PC-9 (cell line): ENCODE results near the gene ZSWIM4. TPM values are rescaled to one million over a fixed set of nuclear protein-coding genes. Genes with fewer than 3 reads are reported as not detected.
A peak's percentile ranks its signal among the peaks of the same experiment; 100 is the strongest.

Experiments
- Bru-seq: library from RNA; stranded (reverse); fragments of 400-500 nt; gene quantifications from one replicate; lab custom pipeline; 2021; lab: Mats Ljungman, UMichigan
- BruChase-seq, 2 experiments: library from RNA; stranded (reverse); fragments of 400-500 nt; gene quantifications; one replicate each; lab custom pipeline; 2021; lab: Mats Ljungman, UMichigan
- BruUV-seq: library from RNA; stranded (reverse); fragments of 400-500 nt; replicated peaks from 2 replicates; lab custom pipeline; 2021; lab: Mats Ljungman, UMichigan
- CTCF ChIA-PET: fragments of 300-600 bp; sonication (Branson Sonifier 250); formaldehyde crosslinking; loops from one replicate; lab custom pipeline; 2022; ENCODE audit warnings: antibody characterized with exemption; lab: Charles Lee
- POLR2A ChIA-PET: fragments of 300-600 bp; sonication (Branson Sonifier 250); formaldehyde crosslinking; loops from one replicate; lab custom pipeline; 2022; ENCODE audit warnings: antibody characterized with exemption; ENCODE audit not compliant: unreplicated experiment; lab: Charles Lee
- DNase-seq, 2 experiments: peaks; one replicate each; pipeline versions ENCODE4 v3.0.0 to v3.0.0-alpha.2; 2015 to 2022; ENCODE audit warnings: mixed read lengths in 1 of 2
- H2AFZ ChIP-seq: fragments of 200-600 bp; sonication (generic); 2 replicates; pipeline ENCODE4 v1.8.1; 2017; ENCODE audit warnings: antibody characterized with exemption
- H3F3A ChIP-seq: fragments of 200-600 bp; sonication (generic); 2 replicates; pipeline ENCODE4 v1.8.1; 2017; ENCODE audit warnings: antibody characterized with exemption, mild to moderate bottlenecking, low read depth; ENCODE audit not compliant: insufficient read depth
- H3K27ac ChIP-seq: fragments of 200-600 bp; sonication (generic); 2 replicates; pipeline ENCODE4 v1.6.1; 2016; ENCODE audit warnings: mixed run types
- H3K27me3 ChIP-seq: fragments of 200-600 bp; sonication (generic); 2 replicates; pipeline ENCODE4 v1.6.1; 2016; ENCODE audit warnings: low read depth, mixed run types; ENCODE audit not compliant: insufficient read depth
- H3K36me3 ChIP-seq: fragments of 200-600 bp; sonication (generic); 2 replicates; pipeline ENCODE4 v1.6.1; 2016; ENCODE audit warnings: low read depth, mixed run types
- H3K4me1 ChIP-seq: fragments of 200-600 bp; sonication (generic); replicated peaks from 2 replicates; pipeline ENCODE4 v1.6.1; 2016; ENCODE audit warnings: mixed run types; ENCODE audit not compliant: insufficient read depth
- H3K4me2 ChIP-seq: fragments of 200-600 bp; sonication (generic); 2 replicates; pipeline ENCODE4 v1.6.1; 2017; ENCODE audit warnings: mixed run types
- H3K4me3 ChIP-seq: fragments of 200-600 bp; sonication (generic); 2 replicates; pipeline ENCODE4 v1.6.1; 2016; ENCODE audit warnings: mixed run types
- H3K79me2 ChIP-seq: fragments of 200-600 bp; sonication (generic); 2 replicates; pipeline ENCODE4 v1.6.1; 2017; ENCODE audit warnings: low read depth, mixed run types
- H3K9me2 ChIP-seq: fragments of 200-600 bp; sonication (generic); 2 replicates; pipeline ENCODE4 v1.8.1; 2017; ENCODE audit warnings: mild to moderate bottlenecking; ENCODE audit not compliant: insufficient read depth
- H3K9me3 ChIP-seq: fragments of 200-600 bp; sonication (generic); 2 replicates; pipeline ENCODE4 v1.8.1; 2016; ENCODE audit warnings: low read depth; ENCODE audit not compliant: insufficient read depth
- H4K20me1 ChIP-seq: fragments of 200-600 bp; sonication (generic); 2 replicates; pipeline ENCODE4 v1.8.1; 2017; ENCODE audit not compliant: insufficient read depth
- CTCF ChIP-seq: fragments of 200-600 bp; sonication (generic); conservative IDR thresholded peaks from 2 replicates; pipeline ENCODE4 v1.6.1; 2017; ENCODE audit warnings: mixed run types, antibody characterized with exemption, mild to moderate bottlenecking, moderate library complexity
- EZH2 ChIP-seq: fragments of 200-600 bp; sonication (generic); IDR thresholded peaks from 2 replicates; pipeline ENCODE4 v1.8.0; 2017; ENCODE audit warnings: antibody characterized with exemption, low read depth
- intact Hi-C: fragments of 100-400 bp; cut with micrococcal nuclease; formaldehyde crosslinking; loops from one replicate; pipeline ENCODE4 v1.10.0; 2022; ENCODE audit not compliant: unreplicated experiment
- long read RNA-seq: library from polyadenylated mRNA; stranded (forward); transcript quantifications from one replicate; pipeline ENCODE4 v2.0.0, GENCODE V29; 2022
- total RNA-seq: library from RNA; stranded (reverse); gene quantifications from 2 replicates; pipeline ENCODE4 v1.2.3, GENCODE V29; 2021

Gene ZSWIM4
- total RNA-seq (15.2 and 15.8 TPM in 2 replicates), Bru-seq, nascent RNA (percentile 65 among the genes with signal in this experiment), BruChase-seq, experiment 1, labeled RNA remaining after a 2-hour chase (percentile 74 among the genes with signal in this experiment), BruChase-seq, experiment 2, labeled RNA remaining after a 6-hour chase (percentile 75 among the genes with signal in this experiment)
- long read RNA-seq, partial matches to known transcripts = 6 of 9 reads
- long read RNA-seq, other reads (novel, unspliced or antisense) = 2 of 9 reads

- CTCF ChIA-PET = no interaction called here
- intact Hi-C loops = loop anchor here (1.0 to 2.0 kb wide), 4 partner anchors 8 to 68 kb away; partner anchors contain the start of gene MRI1
These were observed at the start of gene ZSWIM4 for GRCh38 chr19:13794757-13795589. ZSWIM4 (plus strand) TSS chr19:13795443; CDS start chr19:13795649, 206 bp downstream.

GRCh38 chr19:13747098-13747453, 48.2 kb upstream of the ZSWIM4 start:
- H3K79me2 ChIP-seq = peaks cover 21% of the 10 kb centered on the region
- no peak for DNase-seq
- no peaks in the 10 kb centered on the region for H3K36me3 ChIP-seq
- H3K4me3 ChIP-seq = peak overlapping the region; percentile 48; the same call in 1 of the 2 replicates
- no peak overlapping the region for H3K27ac ChIP-seq
- intact Hi-C loops = loop anchor here (1.0 kb wide), 1 partner anchor 16 kb away; no protein-coding TSS in a partner anchor
- POLR2A ChIA-PET = interaction anchor here (0.5 to 1.2 kb wide), 3 partner anchors 16 to 105 kb away, joined by 3 to 7 read pairs (median 6); no protein-coding TSS in a partner anchor
- no peaks in the 10 kb centered on the region for H3K9me3 ChIP-seq
- peak overlapping the region; percentile 64 for H3K4me2 ChIP-seq
- no peaks in the 10 kb centered on the region for H4K20me1 ChIP-seq
- CTCF ChIA-PET = no interaction called here
- no peak for TF ChIP-seq EZH2
- TF ChIP-seq CTCF = no peak
- H3K9me2 ChIP-seq = no peaks in the 10 kb centered on the region
- H3K27me3 ChIP-seq = no peaks in the 10 kb centered on the region
- peaks cover 36% of the 10 kb centered on the region; the same call in 1 of the 2 replicates for H3F3A ChIP-seq
- TSS peak; percentile 69 for BruUV-seq
- peak overlapping the region; percentile 53; the same call in 1 of the 2 replicates for H2AFZ ChIP-seq
- peaks cover 23% of the 10 kb centered on the region for H3K4me1 ChIP-seq

More at GRCh38 chr19:13794757-13795589, at the start of gene ZSWIM4:
- TF ChIP-seq EZH2 (no peak), CTCF (0 out of 2 replicates have a peak, but pooled peaks have one; percentile 6)
- Histone ChIP-seq H4K20me1 (no peaks in the 10 kb centered on the region), H3K27me3 (no peaks in the 10 kb centered on the region), H3K4me2 (peak within 1 kb of the TSS; percentile 94), H3K4me3 (peak within 1 kb of the TSS; percentile 99), H2AFZ (peak within 1 kb of the TSS; percentile 85), H3K79me2 (peaks cover 33% of the 10 kb centered on the region), H3K9me2 (no peaks in the 10 kb centered on the region), H3K36me3 (no peaks in the 10 kb centered on the region), H3K27ac (peak within 1 kb of the TSS; percentile 94), H3K4me1 (peaks cover 33% of the 10 kb centered on the region), H3K9me3 (no peaks in the 10 kb centered on the region), H3F3A (peaks cover 44% of the 10 kb centered on the region)
- POLR2A ChIA-PET = interaction anchor here (0.6 to 2.2 kb wide), 14 partner anchors 12 to 611 kb away, joined by 3 to 14 read pairs (median 4); partner anchors contain the start of gene MRI1
- peak; percentile 98 to 99 for DNase-seq
- BruUV-seq = no TSS peak
